LNCaP clone FGC (cell line): ENCODE data around the gene PMPCA.

ENCODE experiments used
- DNase-seq: peaks from one replicate; pipeline ENCODE4 v3.0.0-alpha.2; 2011; ENCODE audit warnings: low read depth
- H3K4me3 ChIP-seq: 2 replicates; pipeline ENCODE4 v1.5.1; 2011; ENCODE audit warnings: mild to moderate bottlenecking, low read depth, low read length, control low read depth
- CTCF ChIP-seq: IDR thresholded peaks from 2 replicates; pipeline ENCODE4 v1.5.1; 2012; ENCODE audit warnings: mild to moderate bottlenecking; ENCODE audit not compliant: control insufficient read depth, insufficient read depth; ENCODE audit errors: extremely low read depth

The PMPCA gene

GRCh38 chr9:136399176-136400037 lies 11.1 kb upstream of the PMPCA start:
- TF ChIP-seq CTCF: no peak
- DNase-seq: no peak
- peak overlapping the region; percentile 90 for H3K4me3 ChIP-seq

- DNase-seq: peak; percentile 40
- peak within 1 kb of the TSS; percentile 90 for H3K4me3 ChIP-seq
- TF ChIP-seq CTCF: peak; percentile 90
Measured at GRCh38 chr9:136400038-136400834, 10.2 kb upstream of the PMPCA start, which contains the start of gene SNAPC4. Gene SNAPC4, minus strand, starts transcription at chr9:136400170. Its CDS starts 1,742 bp downstream, at chr9:136398428.

- DNase-seq: no peak
- no peak for TF ChIP-seq CTCF
- H3K4me3 ChIP-seq: no peak overlapping the region
Measured at GRCh38 chr9:136401173-136401922, 9.1 kb upstream of the PMPCA start.

- TF ChIP-seq CTCF: no peak
- H3K4me3 ChIP-seq: no peak overlapping the region
- DNase-seq: no peak
Measured at GRCh38 chr9:136402067-136402466, 8.4 kb upstream of the PMPCA start.

- no peak overlapping the region for H3K4me3 ChIP-seq
- DNase-seq: no peak
- no peak for TF ChIP-seq CTCF
Measured at GRCh38 chr9:136403538-136403914, 6.9 kb upstream of the PMPCA start.

- DNase-seq: no peak
- no peak overlapping the region for H3K4me3 ChIP-seq
- TF ChIP-seq CTCF: no peak
Measured at GRCh38 chr9:136403915-136404800, 6.3 kb upstream of the PMPCA start.
